ENCODE data around the gene BTK.

The BTK gene

DNA sequence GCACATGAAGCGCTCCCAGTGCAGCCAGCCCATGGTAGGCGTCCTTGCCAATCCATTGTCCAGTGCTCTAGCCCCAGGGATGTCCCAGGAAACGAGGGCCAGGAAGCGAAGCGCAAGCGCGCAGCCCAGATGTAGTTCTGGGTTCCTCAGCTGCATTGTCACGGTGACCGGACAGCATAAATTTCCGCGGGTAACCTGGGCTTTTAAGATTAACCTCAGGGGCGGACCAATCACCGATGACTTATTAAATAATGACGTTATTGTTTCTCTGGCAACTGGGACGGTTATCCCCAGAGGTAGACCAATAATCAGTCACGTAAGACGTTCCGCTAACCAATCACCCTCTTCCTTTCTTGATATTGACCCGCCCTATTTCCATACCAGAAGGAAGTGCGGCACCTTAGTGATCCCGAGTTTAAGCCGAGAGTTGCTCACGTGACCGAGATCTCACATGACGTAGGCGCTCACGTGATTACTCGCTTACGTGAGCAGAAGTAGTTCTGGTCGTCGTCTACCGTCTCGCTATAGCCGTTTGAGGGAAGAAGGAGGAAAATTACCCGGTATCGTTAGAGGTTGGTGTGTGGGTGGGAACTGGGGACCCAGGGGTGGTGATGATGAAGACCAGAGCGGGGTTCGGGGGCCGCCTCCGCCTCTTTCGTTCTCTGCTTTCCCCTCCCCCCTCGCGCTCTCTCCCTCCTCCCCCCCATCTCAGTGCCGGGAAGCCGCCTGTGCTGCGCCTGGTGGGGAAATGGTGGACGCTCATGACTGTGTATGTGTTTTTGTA is 21.9 kb upstream of the BTK start, which contains the start of the genes GLA and HNRNPH2:
Gene GLA, minus strand, starts transcription at position 178 of the 784 bp plus-strand sequence. Its CDS starts 22 bp downstream, at position 156.
Gene HNRNPH2, plus strand, starts transcription at position 475 of the 784 bp plus-strand sequence. CDS start 3,767 bp downstream, outside the sequence.
- Histone ChIP-seq H3K36me3 (ENCODE audit: insufficient read depth, low read length) (no peaks in the 10 kb centered on the region), H3K4me1 (ENCODE audit: insufficient read depth, low read length) (no peaks in the 10 kb centered on the region; the same call in 1 of the 2 replicates), H3K9ac (ENCODE audit: low read depth, low read length) (peak within 1 kb of the TSS; percentile 88), H3K9me3 (ENCODE audit: control insufficient read depth, insufficient read depth, low read length) (no peaks in the 10 kb centered on the region)

DNA sequence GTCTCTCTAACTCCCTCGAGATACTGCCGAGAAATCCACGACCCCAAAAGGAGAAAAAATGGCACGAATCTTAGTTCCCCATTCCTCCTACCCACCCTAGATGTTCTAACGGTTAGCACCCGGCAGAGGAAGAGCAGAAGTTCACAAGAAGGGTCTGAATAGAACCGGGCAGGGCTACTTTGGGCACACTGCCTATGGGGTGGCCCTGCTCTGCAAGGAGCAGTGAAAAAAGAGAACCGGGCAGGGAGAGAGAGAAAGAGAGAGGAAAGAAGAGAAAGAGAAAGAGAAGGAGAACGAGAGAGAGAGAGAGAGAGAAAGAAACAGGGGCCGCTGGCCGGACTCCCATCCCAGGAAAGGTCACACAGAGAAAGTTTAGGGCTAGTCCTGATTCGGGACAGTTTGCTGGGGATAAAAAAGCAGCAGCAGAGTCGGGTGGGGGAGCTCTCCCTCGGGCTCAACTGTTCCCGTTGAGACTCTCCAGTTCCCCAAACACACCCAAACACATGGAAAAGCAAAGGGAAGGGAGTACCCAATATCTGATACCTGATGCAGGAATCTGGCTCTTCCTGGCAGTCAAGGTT is 21.3 kb upstream of the BTK start:
- Histone ChIP-seq H3K36me3 (ENCODE audit: insufficient read depth, low read length) (no peaks in the 10 kb centered on the region), H3K9ac (ENCODE audit: low read depth, low read length) (peak overlapping the region; percentile 88), H3K9me3 (ENCODE audit: control insufficient read depth, insufficient read depth, low read length) (no peaks in the 10 kb centered on the region), H3K4me1 (ENCODE audit: insufficient read depth, low read length) (no peaks in the 10 kb centered on the region; the same call in 1 of the 2 replicates)

DNA sequence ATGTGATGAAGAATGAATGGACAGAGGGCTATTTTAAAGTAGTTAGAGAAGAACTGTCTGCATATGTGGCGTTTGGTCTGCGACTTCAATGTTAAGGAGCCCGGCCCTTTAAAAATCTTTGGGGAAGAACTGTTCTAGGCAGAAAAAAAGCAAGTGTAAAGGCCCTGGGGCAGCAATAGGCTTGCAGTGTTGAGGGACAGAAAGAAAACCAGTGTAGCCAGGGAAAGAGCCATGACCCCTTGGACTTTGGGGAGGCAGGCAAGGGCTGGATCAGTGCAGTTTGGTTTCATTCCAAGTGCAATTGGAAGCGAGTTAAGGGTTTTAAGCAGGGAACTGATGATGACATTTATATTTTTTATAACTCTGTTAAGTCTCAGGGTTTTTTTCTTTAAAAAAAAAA is 13.8 kb upstream of the BTK start:
- no peaks in the 10 kb centered on the region for H3K9me3 ChIP-seq (ENCODE audit: control insufficient read depth, insufficient read depth, low read length)
- no peaks in the 10 kb centered on the region; the same call in 1 of the 2 replicates for H3K36me3 ChIP-seq (ENCODE audit: insufficient read depth, low read length)
- no peak overlapping the region for H3K9ac ChIP-seq (ENCODE audit: low read depth, low read length)
- no peaks in the 10 kb centered on the region for H3K4me1 ChIP-seq (ENCODE audit: insufficient read depth, low read length)

DNA sequence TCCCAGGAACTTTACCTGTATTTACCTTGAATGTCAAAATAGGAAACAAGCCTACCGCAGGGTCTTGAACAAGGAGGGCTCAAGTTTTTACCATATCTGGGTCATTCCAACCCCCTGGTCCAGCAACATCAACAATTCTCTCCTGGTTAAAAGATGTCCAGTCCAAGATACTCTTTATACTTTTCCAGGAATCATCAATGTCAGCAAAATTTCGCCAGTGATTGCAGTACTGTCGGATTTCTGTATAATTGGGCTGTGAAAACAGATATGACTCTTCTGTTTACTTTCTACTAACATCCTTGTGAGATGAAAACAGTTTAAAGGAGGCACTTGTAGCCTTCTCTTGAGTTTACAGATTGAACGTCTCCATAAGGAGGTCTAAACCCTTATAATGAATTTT is 12.7 kb upstream of the BTK start:
- Histone ChIP-seq H3K4me1 (ENCODE audit: insufficient read depth, low read length) (no peaks in the 10 kb centered on the region), H3K9ac (ENCODE audit: low read depth, low read length) (no peak overlapping the region), H3K36me3 (ENCODE audit: insufficient read depth, low read length) (peaks cover 4% of the 10 kb centered on the region), H3K9me3 (ENCODE audit: control insufficient read depth, insufficient read depth, low read length) (no peaks in the 10 kb centered on the region)

DNA sequence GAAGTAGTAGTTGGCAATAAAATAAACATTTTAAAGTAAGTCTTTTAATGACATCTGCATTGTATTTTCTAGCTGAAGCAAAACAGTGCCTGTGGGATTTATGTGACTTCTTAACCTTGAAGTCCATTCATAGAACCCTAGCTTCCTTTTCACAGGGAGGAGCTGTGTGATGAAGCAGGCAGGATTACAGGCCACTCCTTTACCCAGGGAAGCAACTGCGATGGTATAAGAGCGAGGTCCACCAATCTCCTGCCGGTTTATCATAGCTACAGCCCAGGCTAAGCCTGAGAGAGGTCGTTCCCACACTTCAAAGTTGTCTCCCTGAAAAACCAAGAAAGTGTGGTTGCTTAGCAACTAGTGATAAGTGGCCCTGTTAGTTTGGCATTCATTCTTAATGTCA is 11.8 kb upstream of the BTK start:
- Histone ChIP-seq H3K4me1 (ENCODE audit: insufficient read depth, low read length) (no peaks in the 10 kb centered on the region), H3K9me3 (ENCODE audit: control insufficient read depth, insufficient read depth, low read length) (no peaks in the 10 kb centered on the region), H3K36me3 (ENCODE audit: insufficient read depth, low read length) (peaks cover 9% of the 10 kb centered on the region), H3K9ac (ENCODE audit: low read depth, low read length) (no peak overlapping the region)

DNA sequence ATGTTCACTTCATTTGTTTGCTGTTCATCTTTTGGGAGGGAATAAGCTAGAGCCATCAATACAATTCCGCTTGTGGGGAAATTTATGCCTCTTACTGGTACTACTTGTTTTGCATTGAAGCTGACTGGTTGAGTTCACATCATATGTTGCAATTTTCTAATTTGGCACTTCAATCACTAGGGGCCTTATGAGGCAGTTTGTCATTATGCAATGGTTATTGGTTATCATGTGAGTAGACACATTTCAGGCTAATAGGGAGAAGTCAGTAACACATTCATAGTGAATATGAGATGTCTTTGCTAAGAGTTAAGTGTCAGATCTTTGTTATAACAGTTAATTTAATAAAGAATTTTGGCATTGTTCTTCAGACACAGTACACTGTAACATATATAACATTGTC is 9.8 kb upstream of the BTK start:
- Histone ChIP-seq H3K36me3 (ENCODE audit: insufficient read depth, low read length) (peaks cover 21% of the 10 kb centered on the region), H3K4me1 (ENCODE audit: insufficient read depth, low read length) (no peaks in the 10 kb centered on the region; the same call in 1 of the 2 replicates), H3K9ac (ENCODE audit: low read depth, low read length) (no peak overlapping the region), H3K9me3 (ENCODE audit: control insufficient read depth, insufficient read depth, low read length) (no peaks in the 10 kb centered on the region)

DNA sequence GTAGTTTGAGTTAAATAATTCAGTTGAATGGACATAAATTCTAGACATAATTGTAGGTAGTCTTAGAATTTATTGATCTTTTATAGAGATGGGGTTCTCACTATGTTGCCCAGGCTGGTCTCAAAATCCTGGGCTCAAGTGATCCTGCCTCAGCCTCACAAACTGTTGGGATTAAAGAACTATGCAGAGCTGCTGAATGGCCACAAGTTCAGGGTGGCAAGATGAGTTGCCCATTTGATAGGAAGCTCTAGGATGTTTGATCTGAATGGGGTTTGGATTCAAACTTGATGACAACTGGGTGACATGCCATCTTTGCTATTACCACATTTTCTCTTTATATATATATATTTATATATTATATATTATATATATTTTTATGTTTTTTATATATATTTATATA is 8.4 kb upstream of the BTK start:
- Histone ChIP-seq H3K9me3 (ENCODE audit: control insufficient read depth, insufficient read depth, low read length) (no peaks in the 10 kb centered on the region), H3K36me3 (ENCODE audit: insufficient read depth, low read length) (peaks cover 21% of the 10 kb centered on the region), H3K9ac (ENCODE audit: low read depth, low read length) (no peak overlapping the region), H3K4me1 (ENCODE audit: insufficient read depth, low read length) (no peaks in the 10 kb centered on the region; the same call in 1 of the 2 replicates)

DNA sequence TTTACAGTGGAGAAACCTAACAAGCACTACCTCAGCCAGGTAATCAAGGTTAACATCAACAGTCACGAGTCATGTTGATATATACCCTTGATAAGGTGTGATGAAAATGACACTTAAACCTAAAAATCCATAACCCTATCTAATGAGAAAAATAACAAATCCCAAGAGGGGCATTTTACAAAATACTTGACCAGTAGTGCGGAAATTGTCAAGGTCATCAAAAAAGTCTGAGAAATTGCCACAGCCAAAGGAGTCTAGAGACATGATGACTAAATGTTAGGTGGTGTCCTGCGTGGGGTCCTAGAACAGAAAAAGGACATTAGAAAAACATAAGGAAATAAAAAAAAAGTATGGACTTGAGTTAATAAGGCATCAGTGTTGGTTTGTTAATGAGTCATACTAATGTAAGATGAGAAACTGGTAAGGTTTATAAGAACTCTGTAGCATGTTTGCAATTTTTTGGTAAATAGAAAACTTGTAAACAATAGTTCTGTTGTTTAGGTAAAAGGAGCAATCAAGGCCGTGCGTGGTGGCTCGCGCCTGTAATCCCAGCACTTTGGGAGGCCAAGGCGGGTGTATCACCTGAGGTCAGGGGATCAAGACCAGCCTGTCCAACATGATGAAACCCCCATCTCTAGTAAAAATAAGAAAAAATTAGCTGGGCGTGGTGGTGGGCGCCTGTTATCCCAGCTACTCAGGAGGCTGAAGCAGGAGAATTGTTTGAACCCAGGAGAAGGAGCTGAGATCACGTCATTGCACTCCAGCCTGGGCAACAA is 7.7 kb upstream of the BTK start:
- Histone ChIP-seq H3K4me1 (ENCODE audit: insufficient read depth, low read length) (no peaks in the 10 kb centered on the region; the same call in 1 of the 2 replicates), H3K9me3 (ENCODE audit: control insufficient read depth, insufficient read depth, low read length) (no peaks in the 10 kb centered on the region), H3K9ac (ENCODE audit: low read depth, low read length) (no peak overlapping the region), H3K36me3 (ENCODE audit: insufficient read depth, low read length) (peaks cover 21% of the 10 kb centered on the region)

DNA sequence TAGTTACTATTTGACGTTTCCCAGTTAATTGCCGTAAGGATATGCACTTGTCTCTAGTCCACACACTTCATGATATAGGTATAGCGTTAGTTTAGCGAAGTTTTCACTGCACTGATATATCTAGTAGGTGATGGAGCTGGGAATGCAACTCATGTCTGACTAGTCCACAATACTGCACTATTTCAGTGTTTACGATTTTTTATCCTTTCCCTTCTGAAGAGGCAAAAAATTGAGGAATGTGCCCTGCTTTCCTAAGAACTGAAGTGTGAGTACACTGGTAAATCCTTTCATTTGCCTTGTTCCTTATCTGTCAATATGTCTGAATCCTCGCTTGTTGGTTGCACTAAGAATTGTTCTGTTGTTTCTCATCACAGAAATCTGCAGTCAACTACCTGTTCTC is 5.8 kb upstream of the BTK start:
- no peaks in the 10 kb centered on the region; the same call in 1 of the 2 replicates for H3K4me1 ChIP-seq (ENCODE audit: insufficient read depth, low read length)
- H3K9ac ChIP-seq (ENCODE audit: low read depth, low read length), result peak overlapping the region; percentile 69
- no peaks in the 10 kb centered on the region for H3K9me3 ChIP-seq (ENCODE audit: control insufficient read depth, insufficient read depth, low read length)
- peaks cover 21% of the 10 kb centered on the region for H3K36me3 ChIP-seq (ENCODE audit: insufficient read depth, low read length)

DNA sequence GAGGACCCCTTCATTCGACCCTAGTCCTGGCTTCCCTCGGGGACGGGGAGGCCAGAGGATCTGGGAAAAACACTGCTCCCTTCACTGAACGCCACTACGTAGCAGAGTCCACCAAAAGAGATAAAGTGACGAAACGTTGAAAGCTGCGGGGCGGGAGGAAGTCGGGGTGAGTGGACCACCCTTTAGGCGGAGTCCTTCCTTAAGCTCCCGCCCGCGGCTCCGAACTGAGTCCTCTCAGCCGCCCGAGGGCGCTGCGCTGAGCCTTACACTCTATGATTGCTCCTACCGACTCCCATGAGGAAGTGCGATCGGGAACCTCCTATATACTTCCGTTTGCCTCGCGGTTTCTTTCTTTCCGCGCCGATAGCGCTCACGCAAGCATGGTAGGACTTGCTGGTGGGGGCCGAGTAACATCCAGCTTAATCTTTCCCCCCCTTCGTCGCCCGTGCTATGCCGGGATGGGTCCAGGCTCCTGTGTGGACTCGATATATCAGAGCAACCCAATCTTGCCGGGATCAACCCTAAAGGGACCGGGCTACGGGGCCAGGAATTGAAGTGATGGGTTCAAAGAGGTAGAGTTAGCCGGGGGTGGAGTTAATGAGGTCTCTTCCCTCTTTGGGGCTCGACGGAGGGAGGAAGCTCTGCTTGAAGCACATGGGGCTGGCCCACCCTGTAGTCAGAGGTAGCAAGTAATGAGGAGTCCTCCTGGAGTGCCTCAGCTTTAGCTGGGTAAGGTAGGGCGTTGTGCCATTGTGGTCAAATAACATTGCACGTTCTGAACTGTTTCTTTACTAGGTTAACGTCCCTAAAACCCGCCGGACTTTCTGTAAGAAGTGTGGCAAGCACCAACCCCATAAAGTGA is 4.9 kb upstream of the BTK start, which contains the start of gene RPL36A:
Gene RPL36A, plus strand, starts transcription at position 348 of the 862 bp plus-strand sequence. Its CDS starts 33 bp downstream, at position 381.
- H3K4me1 ChIP-seq (ENCODE audit: insufficient read depth, low read length), result peaks cover 4% of the 10 kb centered on the region; the same call in 1 of the 2 replicates
- H3K36me3 ChIP-seq (ENCODE audit: insufficient read depth, low read length), result peaks cover 21% of the 10 kb centered on the region
- H3K9me3 ChIP-seq (ENCODE audit: control insufficient read depth, insufficient read depth, low read length), result no peaks in the 10 kb centered on the region
- H3K9ac ChIP-seq (ENCODE audit: low read depth, low read length), result peak within 1 kb of the TSS; percentile 69

DNA sequence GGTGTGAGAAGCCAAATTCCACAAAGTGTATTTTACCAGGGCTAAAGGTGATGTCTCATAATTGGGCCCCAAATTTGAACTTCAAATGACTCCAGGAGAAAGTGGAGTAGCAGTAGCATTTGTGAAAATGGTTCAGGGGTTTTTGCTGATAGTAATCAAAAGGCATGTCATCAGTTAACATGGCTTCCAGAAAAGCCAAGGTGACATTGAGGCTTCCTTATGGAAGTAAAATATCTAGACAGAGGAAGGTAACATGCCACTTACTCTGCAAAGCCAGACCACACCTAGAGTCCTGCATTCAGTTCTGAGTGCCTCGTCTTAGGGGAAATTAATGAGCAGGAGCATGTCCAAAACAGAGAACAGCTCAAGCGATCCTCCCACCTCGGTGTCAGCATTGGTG is 2.6 kb upstream of the BTK start:
- Histone ChIP-seq H3K36me3 (ENCODE audit: insufficient read depth, low read length) (peaks cover 16% of the 10 kb centered on the region), H3K4me1 (ENCODE audit: insufficient read depth, low read length) (peaks cover 4% of the 10 kb centered on the region; the same call in 1 of the 2 replicates), H3K9ac (ENCODE audit: low read depth, low read length) (no peak overlapping the region), H3K9me3 (ENCODE audit: control insufficient read depth, insufficient read depth, low read length) (no peaks in the 10 kb centered on the region)

DNA sequence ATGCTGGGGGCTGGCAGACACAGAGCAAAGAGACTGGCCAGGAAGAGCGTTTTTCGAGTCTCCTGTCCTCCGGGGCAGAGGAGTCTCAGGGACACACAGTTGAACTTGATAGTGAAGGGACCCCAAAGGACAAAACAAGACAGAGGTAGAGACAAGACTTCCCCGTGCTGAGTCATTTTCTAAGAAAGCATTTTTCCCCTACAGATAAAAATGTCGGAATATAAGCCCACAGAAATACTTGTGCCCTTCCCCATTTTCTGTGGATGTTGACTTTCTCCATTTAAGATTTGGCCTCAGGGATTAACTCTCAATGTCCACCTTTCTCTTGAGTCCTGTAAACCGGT is 523 bp upstream of the BTK start:
- Histone ChIP-seq H3K4me1 (ENCODE audit: insufficient read depth, low read length) (peaks cover 4% of the 10 kb centered on the region; the same call in 1 of the 2 replicates), H3K9me3 (ENCODE audit: control insufficient read depth, insufficient read depth, low read length) (no peaks in the 10 kb centered on the region), H3K36me3 (ENCODE audit: insufficient read depth, low read length) (peaks cover 2% of the 10 kb centered on the region; the same call in 1 of the 2 replicates), H3K9ac (ENCODE audit: low read depth, low read length) (no peak overlapping the region)

DNA sequence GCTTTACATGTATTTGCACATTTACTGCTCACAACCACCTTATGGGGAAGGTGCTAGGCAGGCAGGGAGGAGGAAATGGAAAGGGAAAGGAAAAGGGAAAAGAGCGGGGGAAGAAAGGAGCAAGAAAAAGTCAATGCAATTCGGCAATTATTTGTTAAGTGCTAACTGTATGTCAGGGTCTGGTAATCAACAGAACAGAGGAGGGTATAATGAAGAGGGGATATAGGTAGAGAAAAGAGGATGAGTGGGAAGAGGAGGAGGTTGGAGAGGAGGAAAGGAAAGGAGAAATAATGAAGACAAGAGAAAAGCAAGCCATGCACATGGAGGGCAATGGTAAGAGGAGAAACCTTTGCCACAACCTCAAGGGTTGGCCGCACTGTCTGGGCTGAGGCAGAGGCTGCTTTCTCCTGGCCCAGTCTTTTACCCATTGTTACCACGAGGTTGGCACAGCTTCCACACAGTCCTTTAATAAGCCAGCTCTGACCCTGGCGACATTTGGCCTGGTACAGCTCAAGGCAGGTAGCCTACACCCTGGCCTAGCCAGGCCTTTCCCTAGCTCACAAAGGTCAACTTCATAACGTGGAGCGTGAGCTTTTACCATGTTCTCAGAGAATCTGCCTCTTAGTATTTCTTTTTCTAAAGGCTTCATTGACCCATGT is 836 bp downstream of the BTK start:
- no peaks in the 10 kb centered on the region for H3K9me3 ChIP-seq (ENCODE audit: control insufficient read depth, insufficient read depth, low read length)
- no peaks in the 10 kb centered on the region for H3K36me3 ChIP-seq (ENCODE audit: insufficient read depth, low read length)
- peaks cover 4% of the 10 kb centered on the region; the same call in 1 of the 2 replicates for H3K4me1 ChIP-seq (ENCODE audit: insufficient read depth, low read length)
- no peak overlapping the region for H3K9ac ChIP-seq (ENCODE audit: low read depth, low read length)

Data from ES-I3 (cell line).